ENCODE results near the gene IPO11.

Gene IPO11

GRCh38 chr5:62450259-62450658 lies 37.7 kb downstream of the IPO11 start:
- no peaks in the 10 kb centered on the region for H3K9me3 ChIP-seq (ENCODE audit: low read length)
- H3K36me3 ChIP-seq (ENCODE audit: insufficient read depth, low read length), result peaks cover 17% of the 10 kb centered on the region
- H3K4me1 ChIP-seq (ENCODE audit: insufficient read depth, low read length), result no peaks in the 10 kb centered on the region
- no peak overlapping the region for H3K27ac ChIP-seq (ENCODE audit: low read depth, low read length)
- H3K4me3 ChIP-seq (ENCODE audit: low read depth in 1 of 2, low read length in 2 of 2), result no peak overlapping the region
- no peak overlapping the region for H3K9ac ChIP-seq (ENCODE audit: low read length)
- H3K27me3 ChIP-seq (ENCODE audit: control insufficient read depth in 1 of 2, insufficient read depth in 2 of 2, low read length in 2 of 2), result no peaks in the 10 kb centered on the region

- H3K27me3 ChIP-seq (ENCODE audit: control insufficient read depth in 1 of 2, insufficient read depth in 2 of 2, low read length in 2 of 2), result no peaks in the 10 kb centered on the region
- H3K4me1 ChIP-seq (ENCODE audit: insufficient read depth, low read length), result no peaks in the 10 kb centered on the region
- H3K27ac ChIP-seq (ENCODE audit: low read depth, low read length), result no peak overlapping the region
- H3K9me3 ChIP-seq (ENCODE audit: low read length), result no peaks in the 10 kb centered on the region
- H3K4me3 ChIP-seq (ENCODE audit: low read depth in 1 of 2, low read length in 2 of 2), result no peak overlapping the region
- no peaks in the 10 kb centered on the region for H3K36me3 ChIP-seq (ENCODE audit: insufficient read depth, low read length)
- H3K9ac ChIP-seq (ENCODE audit: low read length), result no peak overlapping the region
Measured at GRCh38 chr5:62457071-62457470, 44.5 kb downstream of the IPO11 start.

GRCh38 chr5:62460578-62460983 lies 48.0 kb downstream of the IPO11 start:
- Histone ChIP-seq H3K4me3 (ENCODE audit: low read depth in 1 of 2, low read length in 2 of 2) (no peak overlapping the region), H3K27ac (ENCODE audit: low read depth, low read length) (no peak overlapping the region), H3K9ac (ENCODE audit: low read length) (no peak overlapping the region)

GRCh38 chr5:62461561-62461960 lies 49.0 kb downstream of the IPO11 start:
- Histone ChIP-seq H3K27me3 (ENCODE audit: control insufficient read depth in 1 of 2, insufficient read depth in 2 of 2, low read length in 2 of 2) (no peaks in the 10 kb centered on the region), H3K36me3 (ENCODE audit: insufficient read depth, low read length) (no peaks in the 10 kb centered on the region), H3K9ac (ENCODE audit: low read length) (no peak overlapping the region), H3K27ac (ENCODE audit: low read depth, low read length) (no peak overlapping the region), H3K4me1 (ENCODE audit: insufficient read depth, low read length) (no peaks in the 10 kb centered on the region), H3K9me3 (ENCODE audit: low read length) (no peaks in the 10 kb centered on the region), H3K4me3 (ENCODE audit: low read depth in 1 of 2, low read length in 2 of 2) (no peak overlapping the region)

More at GRCh38 chr5:62460578-62460983, 48.0 kb downstream of the IPO11 start:
- no peaks in the 10 kb centered on the region for H3K4me1 ChIP-seq (ENCODE audit: insufficient read depth, low read length)
- no peaks in the 10 kb centered on the region for H3K9me3 ChIP-seq (ENCODE audit: low read length)
- no peaks in the 10 kb centered on the region for H3K27me3 ChIP-seq (ENCODE audit: control insufficient read depth in 1 of 2, insufficient read depth in 2 of 2, low read length in 2 of 2)
- H3K36me3 ChIP-seq (ENCODE audit: insufficient read depth, low read length), result no peaks in the 10 kb centered on the region

GRCh38 chr5:62465985-62466925 lies 53.7 kb downstream of the IPO11 start:
- Histone ChIP-seq H3K36me3 (ENCODE audit: insufficient read depth, low read length) (no peaks in the 10 kb centered on the region), H3K9ac (ENCODE audit: low read length) (no peak overlapping the region), H3K27ac (ENCODE audit: low read depth, low read length) (no peak overlapping the region), H3K27me3 (ENCODE audit: control insufficient read depth in 1 of 2, insufficient read depth in 2 of 2, low read length in 2 of 2) (no peaks in the 10 kb centered on the region), H3K9me3 (ENCODE audit: low read length) (no peaks in the 10 kb centered on the region), H3K4me3 (ENCODE audit: low read depth in 1 of 2, low read length in 2 of 2) (no peak overlapping the region), H3K4me1 (ENCODE audit: insufficient read depth, low read length) (no peaks in the 10 kb centered on the region)

GRCh38 chr5:62473209-62473608 lies 60.6 kb downstream of the IPO11 start:
- no peak overlapping the region for H3K9ac ChIP-seq (ENCODE audit: low read length)
- no peaks in the 10 kb centered on the region for H3K9me3 ChIP-seq (ENCODE audit: low read length)
- no peaks in the 10 kb centered on the region for H3K4me1 ChIP-seq (ENCODE audit: insufficient read depth, low read length)
- H3K36me3 ChIP-seq (ENCODE audit: insufficient read depth, low read length), result no peaks in the 10 kb centered on the region
- no peak overlapping the region for H3K4me3 ChIP-seq (ENCODE audit: low read depth in 1 of 2, low read length in 2 of 2)
- no peaks in the 10 kb centered on the region for H3K27me3 ChIP-seq (ENCODE audit: control insufficient read depth in 1 of 2, insufficient read depth in 2 of 2, low read length in 2 of 2)
- no peak overlapping the region for H3K27ac ChIP-seq (ENCODE audit: low read depth, low read length)

GRCh38 chr5:62475072-62475471 lies 62.5 kb downstream of the IPO11 start:
- no peak overlapping the region for H3K27ac ChIP-seq (ENCODE audit: low read depth, low read length)
- H3K9me3 ChIP-seq (ENCODE audit: low read length), result no peaks in the 10 kb centered on the region
- no peaks in the 10 kb centered on the region for H3K27me3 ChIP-seq (ENCODE audit: control insufficient read depth in 1 of 2, insufficient read depth in 2 of 2, low read length in 2 of 2)
- H3K9ac ChIP-seq (ENCODE audit: low read length), result no peak overlapping the region
- no peaks in the 10 kb centered on the region for H3K36me3 ChIP-seq (ENCODE audit: insufficient read depth, low read length)
- no peaks in the 10 kb centered on the region for H3K4me1 ChIP-seq (ENCODE audit: insufficient read depth, low read length)
- no peak overlapping the region for H3K4me3 ChIP-seq (ENCODE audit: low read depth in 1 of 2, low read length in 2 of 2)

GRCh38 chr5:62477801-62478200 lies 65.2 kb downstream of the IPO11 start:
- Histone ChIP-seq H3K36me3 (ENCODE audit: insufficient read depth, low read length) (no peaks in the 10 kb centered on the region), H3K9me3 (ENCODE audit: low read length) (no peaks in the 10 kb centered on the region), H3K4me1 (ENCODE audit: insufficient read depth, low read length) (no peaks in the 10 kb centered on the region), H3K4me3 (ENCODE audit: low read depth in 1 of 2, low read length in 2 of 2) (no peak overlapping the region), H3K27me3 (ENCODE audit: control insufficient read depth in 1 of 2, insufficient read depth in 2 of 2, low read length in 2 of 2) (no peaks in the 10 kb centered on the region), H3K9ac (ENCODE audit: low read length) (no peak overlapping the region), H3K27ac (ENCODE audit: low read depth, low read length) (no peak overlapping the region)

- Histone ChIP-seq H3K27ac (ENCODE audit: low read depth, low read length) (no peak overlapping the region), H3K36me3 (ENCODE audit: insufficient read depth, low read length) (peaks cover 3% of the 10 kb centered on the region), H3K4me1 (ENCODE audit: insufficient read depth, low read length) (no peaks in the 10 kb centered on the region), H3K9me3 (ENCODE audit: low read length) (no peaks in the 10 kb centered on the region), H3K9ac (ENCODE audit: low read length) (no peak overlapping the region), H3K4me3 (ENCODE audit: low read depth in 1 of 2, low read length in 2 of 2) (no peak overlapping the region), H3K27me3 (ENCODE audit: control insufficient read depth in 1 of 2, insufficient read depth in 2 of 2, low read length in 2 of 2) (no peaks in the 10 kb centered on the region)
Measured at GRCh38 chr5:62483556-62483955, 71.0 kb downstream of the IPO11 start.

GRCh38 chr5:62486672-62487071 lies 74.1 kb downstream of the IPO11 start:
- Histone ChIP-seq H3K36me3 (ENCODE audit: insufficient read depth, low read length) (peaks cover 3% of the 10 kb centered on the region), H3K9ac (ENCODE audit: low read length) (no peak overlapping the region), H3K4me1 (ENCODE audit: insufficient read depth, low read length) (no peaks in the 10 kb centered on the region), H3K9me3 (ENCODE audit: low read length) (no peaks in the 10 kb centered on the region), H3K27ac (ENCODE audit: low read depth, low read length) (no peak overlapping the region), H3K27me3 (ENCODE audit: control insufficient read depth in 1 of 2, insufficient read depth in 2 of 2, low read length in 2 of 2) (no peaks in the 10 kb centered on the region), H3K4me3 (ENCODE audit: low read depth in 1 of 2, low read length in 2 of 2) (no peak overlapping the region)

- peaks cover 7% of the 10 kb centered on the region for H3K36me3 ChIP-seq (ENCODE audit: insufficient read depth, low read length)
- H3K9me3 ChIP-seq (ENCODE audit: low read length), result no peaks in the 10 kb centered on the region
- no peak overlapping the region for H3K27ac ChIP-seq (ENCODE audit: low read depth, low read length)
- no peaks in the 10 kb centered on the region for H3K27me3 ChIP-seq (ENCODE audit: control insufficient read depth in 1 of 2, insufficient read depth in 2 of 2, low read length in 2 of 2)
- no peak overlapping the region for H3K4me3 ChIP-seq (ENCODE audit: low read depth in 1 of 2, low read length in 2 of 2)
- no peaks in the 10 kb centered on the region for H3K4me1 ChIP-seq (ENCODE audit: insufficient read depth, low read length)
- H3K9ac ChIP-seq (ENCODE audit: low read length), result no peak overlapping the region
Measured at GRCh38 chr5:62488531-62488930, 76.0 kb downstream of the IPO11 start.

- Histone ChIP-seq H3K9me3 (ENCODE audit: low read length) (no peaks in the 10 kb centered on the region), H3K36me3 (ENCODE audit: insufficient read depth, low read length) (peaks cover 7% of the 10 kb centered on the region), H3K27me3 (ENCODE audit: control insufficient read depth in 1 of 2, insufficient read depth in 2 of 2, low read length in 2 of 2) (no peaks in the 10 kb centered on the region)
Measured at GRCh38 chr5:62489471-62489870, 76.9 kb downstream of the IPO11 start.

More at GRCh38 chr5:62489471-62489870, 76.9 kb downstream of the IPO11 start:
- Histone ChIP-seq H3K4me3 (ENCODE audit: low read depth in 1 of 2, low read length in 2 of 2) (no peak overlapping the region), H3K27ac (ENCODE audit: low read depth, low read length) (no peak overlapping the region), H3K9ac (ENCODE audit: low read length) (no peak overlapping the region), H3K4me1 (ENCODE audit: insufficient read depth, low read length) (no peaks in the 10 kb centered on the region)

Data from muscle layer of colon (tissue), 2 donors.